ENCODE measurements around the gene CCDC171. TPM values are rescaled to one million over a fixed set of nuclear protein-coding genes. Genes with fewer than 3 reads are reported as not detected.

CCDC171 gene
- total RNA-seq, 1 donor from 2014 or later = 2.9 TPM

- Histone ChIP-seq H3K9me3 (no peaks in the 10 kb centered on the region), H3K4me1 (no peaks in the 10 kb centered on the region), H3K27ac (no peak overlapping the region), H3K27me3 (no peaks in the 10 kb centered on the region), H3K4me3 (no peak overlapping the region), H3K36me3 (no peaks in the 10 kb centered on the region)
- TF ChIP-seq CTCF (IDR thresholded peaks at IDR 0.05) (no peak), POLR2AphosphoS5 (IDR thresholded peaks at IDR 0.05; ENCODE audit: insufficient read depth in 1 of 2, low read depth in 1 of 2) (no peak), POLR2A (IDR thresholded peaks at IDR 0.05) (no peak)
- intact Hi-C loops (cut with DNase I) = no loop called here
- no peak for DNase-seq (ENCODE audit: extremely low spot score in 2 of 2)
Measured at GRCh38 chr9:15735083-15735857, 182.4 kb downstream of the CCDC171 start.

GRCh38 chr9:15736569-15736968, 183.7 kb downstream of the CCDC171 start:
- H3K4me1 ChIP-seq = no peaks in the 10 kb centered on the region
- no peaks in the 10 kb centered on the region for H3K36me3 ChIP-seq
- DNase-seq (ENCODE audit: extremely low spot score in 2 of 2) = no peak
- intact Hi-C loops (cut with DNase I) = no loop called here
- no peaks in the 10 kb centered on the region for H3K9me3 ChIP-seq
- no peak for TF ChIP-seq CTCF (IDR thresholded peaks at IDR 0.05)
- no peak for TF ChIP-seq POLR2AphosphoS5 (IDR thresholded peaks at IDR 0.05; ENCODE audit: insufficient read depth in 1 of 2, low read depth in 1 of 2)
- no peak for TF ChIP-seq POLR2A (IDR thresholded peaks at IDR 0.05)
- no peak overlapping the region for H3K4me3 ChIP-seq
- no peak overlapping the region for H3K27ac ChIP-seq
- no peaks in the 10 kb centered on the region for H3K27me3 ChIP-seq

GRCh38 chr9:15738011-15738410, 185.2 kb downstream of the CCDC171 start:
- no peaks in the 10 kb centered on the region for H3K36me3 ChIP-seq
- TF ChIP-seq POLR2A (IDR thresholded peaks at IDR 0.05) = no peak
- no peak for TF ChIP-seq POLR2AphosphoS5 (IDR thresholded peaks at IDR 0.05; ENCODE audit: insufficient read depth in 1 of 2, low read depth in 1 of 2)
- no peak for TF ChIP-seq CTCF (IDR thresholded peaks at IDR 0.05)
- H3K27ac ChIP-seq = no peak overlapping the region
- no peaks in the 10 kb centered on the region for H3K27me3 ChIP-seq
- intact Hi-C loops (cut with DNase I) = no loop called here
- H3K4me1 ChIP-seq = no peaks in the 10 kb centered on the region
- H3K9me3 ChIP-seq = no peaks in the 10 kb centered on the region
- H3K4me3 ChIP-seq = no peak overlapping the region
- no peak for DNase-seq (ENCODE audit: extremely low spot score in 2 of 2)

GRCh38 chr9:15741015-15741414, 188.2 kb downstream of the CCDC171 start:
- H3K27ac ChIP-seq = no peak overlapping the region
- no peaks in the 10 kb centered on the region for H3K4me1 ChIP-seq
- TF ChIP-seq POLR2A (IDR thresholded peaks at IDR 0.05) = no peak
- TF ChIP-seq CTCF (IDR thresholded peaks at IDR 0.05) = no peak
- TF ChIP-seq POLR2AphosphoS5 (IDR thresholded peaks at IDR 0.05; ENCODE audit: insufficient read depth in 1 of 2, low read depth in 1 of 2) = no peak
- peaks cover 0 to 5% of the 10 kb centered on the region in 2 donors for H3K36me3 ChIP-seq
- H3K4me3 ChIP-seq = no peak overlapping the region
- intact Hi-C loops (cut with DNase I) = no loop called here
- DNase-seq (ENCODE audit: extremely low spot score in 2 of 2) = no peak
- H3K27me3 ChIP-seq = no peaks in the 10 kb centered on the region
- H3K9me3 ChIP-seq = no peaks in the 10 kb centered on the region

- Histone ChIP-seq H3K9me3 (no peaks in the 10 kb centered on the region), H3K4me1 (no peaks in the 10 kb centered on the region), H3K27me3 (no peaks in the 10 kb centered on the region), H3K4me3 (no peak overlapping the region), H3K27ac (no peak overlapping the region), H3K36me3 (peaks cover 0 to 6% of the 10 kb centered on the region in 2 donors)
- TF ChIP-seq POLR2A (IDR thresholded peaks at IDR 0.05) (no peak), CTCF (IDR thresholded peaks at IDR 0.05) (no peak), POLR2AphosphoS5 (IDR thresholded peaks at IDR 0.05; ENCODE audit: insufficient read depth in 1 of 2, low read depth in 1 of 2) (no peak)
- intact Hi-C loops (cut with DNase I) = no loop called here
- DNase-seq (ENCODE audit: extremely low spot score in 2 of 2) = no peak
Measured at GRCh38 chr9:15743512-15743911, 190.7 kb downstream of the CCDC171 start.
